Activated T-cell treated with anti-CD3 and anti-CD28 coated beads, Interleukin-2, amount 50 U/mL, for 72 hours (primary cell): ENCODE measurements around the gene CFAP206. TPM values are rescaled to one million over a fixed set of nuclear protein-coding genes. Genes with fewer than 3 reads are reported as not detected.
A peak's percentile ranks its signal among the peaks of the same experiment; 100 is the strongest.

Experiments used
- ATAC-seq, 2 donors: fragments of 150-1000 bp; cut with Tn5 transposase; replicated peaks in 1 of 2; 2 replicates each; pipeline ENCODE4 v1.10.0; 2021; ENCODE audit warnings: moderate library complexity in 2 of 2, mild to moderate bottlenecking in 1 of 2
- DNase-seq, 2 donors: peaks; one replicate each; pipeline ENCODE4 v3.0.0; 2021 to 2022; ENCODE audit warnings: mixed read lengths in 1 of 2
- H3K27ac Mint-ChIP-seq: one replicate; pipeline ENCODE4 v1.8.0; 2022; ENCODE audit warnings: mild to moderate bottlenecking, moderate library complexity, mixed read lengths
- H3K27me3 Mint-ChIP-seq: one replicate; pipeline ENCODE4 v1.8.0; 2022; ENCODE audit warnings: low read depth, mixed read lengths
- H3K36me3 Mint-ChIP-seq, 2 donors: one replicate each; pipeline ENCODE4 v1.8.0; 2022; ENCODE audit warnings: mixed read lengths in 2 of 2, mild to moderate bottlenecking in 1 of 2; ENCODE audit not compliant: insufficient read depth in 2 of 2
- H3K4me1 Mint-ChIP-seq: one replicate; pipeline ENCODE4 v1.8.0; 2022; ENCODE audit warnings: low read depth, mixed read lengths
- H3K4me3 Mint-ChIP-seq, 2 donors: one replicate each; pipeline ENCODE4 v1.8.0; 2022; ENCODE audit warnings: mild to moderate bottlenecking in 2 of 2, mixed read lengths in 2 of 2, moderate library complexity in 2 of 2
- H3K9me3 Mint-ChIP-seq, 2 donors: one replicate each; pipeline ENCODE4 v1.8.0; 2022; ENCODE audit warnings: mixed read lengths in 2 of 2
- total RNA-seq, 2 donors: library from RNA; stranded (reverse); gene quantifications; one replicate each; pipeline ENCODE4 v1.2.3, GENCODE V29; 2022

Gene CFAP206
- total RNA-seq, 2 donors from 2014 or later: not detected

DNA sequence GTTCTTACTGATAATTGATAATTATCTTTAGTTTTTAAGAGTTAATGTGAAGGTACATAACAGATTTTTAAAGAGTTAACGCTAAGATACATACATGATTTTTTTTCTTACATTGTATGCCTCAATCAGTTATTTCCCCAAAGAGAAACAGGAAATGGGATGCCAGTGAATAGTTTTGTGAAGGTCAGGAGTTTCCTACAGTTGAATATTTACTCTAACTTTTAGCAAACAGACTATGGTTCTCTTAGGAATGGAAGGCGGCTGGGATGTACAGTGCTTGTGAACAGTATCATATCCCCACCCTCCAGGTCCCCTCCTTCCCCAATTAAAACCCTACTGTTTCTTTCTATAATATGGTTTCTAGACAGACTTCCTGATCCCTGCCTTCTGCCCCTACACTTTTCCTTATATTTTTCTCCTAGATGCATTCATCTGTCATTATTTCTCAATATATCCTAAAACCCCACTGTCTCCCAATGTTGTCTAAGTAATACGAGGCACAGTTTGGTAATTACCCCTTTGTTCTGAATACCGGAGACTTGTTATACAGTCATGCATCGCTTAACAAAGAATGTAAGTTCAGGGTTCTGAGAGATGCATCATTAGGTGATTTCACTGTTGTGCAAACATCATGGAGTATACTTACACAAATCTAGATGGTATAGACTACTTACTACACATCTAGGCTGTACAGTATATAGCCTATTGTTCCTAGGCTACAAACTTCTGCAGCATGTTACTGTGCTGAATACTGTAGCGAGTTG, 94.2 kb downstream of the CFAP206 start:
- Mint-ChIP-seq H3K4me1 (no peaks in the 10 kb centered on the region), H3K9me3 (no peaks in the 10 kb centered on the region), H3K27ac (peak overlapping the region; percentile 60), H3K27me3 (no peaks in the 10 kb centered on the region), H3K4me3 (no peak overlapping the region), H3K36me3 (peaks cover 5 to 8% of the 10 kb centered on the region in 2 donors)
- no peak for ATAC-seq
- no peak for DNase-seq

DNA sequence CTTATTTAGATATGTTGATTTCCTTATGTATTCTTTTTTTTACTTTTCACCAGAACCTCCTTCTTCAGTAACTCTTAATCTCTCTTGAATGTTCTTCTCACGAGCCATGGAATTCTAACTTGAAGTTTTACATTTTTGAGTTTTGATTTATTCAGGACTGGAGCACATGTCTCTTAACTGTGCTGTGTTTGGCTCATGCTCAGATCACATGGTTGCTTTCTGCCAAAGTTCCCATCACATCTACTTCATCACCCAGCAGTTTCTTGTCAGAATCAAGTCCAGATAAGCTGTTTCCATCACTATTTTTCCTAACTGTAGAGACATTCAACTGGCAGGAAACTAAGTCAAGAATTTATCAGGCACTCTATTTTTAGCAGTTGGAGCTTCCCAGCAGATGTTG, 96.7 kb downstream of the CFAP206 start:
- no peaks in the 10 kb centered on the region for H3K4me1 Mint-ChIP-seq
- no peaks in the 10 kb centered on the region for H3K27me3 Mint-ChIP-seq
- H3K9me3 Mint-ChIP-seq: no peaks in the 10 kb centered on the region
- H3K27ac Mint-ChIP-seq: peak overlapping the region; percentile 47
- peaks cover 5 to 8% of the 10 kb centered on the region in 2 donors for H3K36me3 Mint-ChIP-seq
- no peak overlapping the region for H3K4me3 Mint-ChIP-seq
- ATAC-seq (no peak), DNase-seq (no peak)

Other genes starting within 250 kb of the CFAP206 start
- 10 to 100 TPM in 1 of 2 donors, 1 to 10 TPM in 1; 8.4 to 14.5 TPM for gene SMIM8, start 85.4 kb upstream of the CFAP206 start, total RNA-seq
- not detected for gene GJB7, start 78.7 kb upstream of the CFAP206 start, total RNA-seq
- gene C6orf163, start 63.2 kb upstream of the CFAP206 start, total RNA-seq: 1 to 10 TPM; 2.0 to 2.7 TPM
- gene SLC35A1, start 65.0 kb downstream of the CFAP206 start, total RNA-seq: 10 to 100 TPM; 12.7 to 14.7 TPM
- gene RARS2, start 182.0 kb downstream of the CFAP206 start, total RNA-seq: 10 to 100 TPM; 20.7 to 23.2 TPM
- gene ORC3, start 182.2 kb downstream of the CFAP206 start, total RNA-seq: 10 to 100 TPM; 35.2 to 38.3 TPM